Mucosa of descending colon (tissue), 3 donors: ENCODE data around the gene LEF1. TPM values are rescaled to one million over a fixed set of nuclear protein-coding genes. Genes with fewer than 3 reads are reported as not detected.
A peak's percentile ranks its signal among the peaks of the same experiment; 100 is the strongest.

Source experiments
- ATAC-seq: fragments of 200-7000 bp; cut with Tn5 transposase; one replicate; pipeline ENCODE4 v1.9.1; 2020; ENCODE audit warnings: mild to moderate bottlenecking, moderate library complexity
- DNase-seq, 3 donors: peaks; one replicate each; pipeline ENCODE4 v3.0.0-alpha.2; 2020
- H3K36me3 ChIP-seq: fragments of 200-600 bp; one replicate; pipeline ENCODE4 v1.8.0; 2021; ENCODE audit warnings: low read depth, mild to moderate bottlenecking
- H3K4me1 ChIP-seq: fragments of 200-600 bp; one replicate; pipeline ENCODE4 v1.8.0; 2021; ENCODE audit warnings: low read depth, mild to moderate bottlenecking
- H3K4me3 ChIP-seq: fragments of 200-600 bp; one replicate; pipeline ENCODE4 v1.8.0; 2021; ENCODE audit warnings: mild to moderate bottlenecking
- H3K9me3 ChIP-seq: fragments of 200-600 bp; one replicate; pipeline ENCODE4 v1.8.0; 2021; ENCODE audit warnings: mild to moderate bottlenecking
- intact Hi-C, 2 donors: fragments of 100-400 bp; cut with DNase I in 1 of 2; cut with micrococcal nuclease in 1 of 2; formaldehyde crosslinking; loops; one replicate each; pipeline versions ENCODE4 v1.11.0 to v1.11.1; 2022; cut with DNase I, micrococcal nuclease
- total RNA-seq, 3 donors: library from RNA; stranded (reverse); fragmentation: NEBNext Ultra II Directional in 2 of 3; extraction: Animal tissue kit (Norgen Biotek cat#: 25700) in 2 of 3; gene quantifications; one replicate each; pipeline versions ENCODE4 v1.2.1 to v1.2.4, GENCODE V29; 2021 to 2023
- TF ChIP-seq, protein P1 (sequence below): fragments of 200-600 bp; IDR thresholded peaks from one replicate; pipeline ENCODE4 v1.8.0; 2022; ENCODE audit warnings: antibody characterized with exemption, mild to moderate bottlenecking
- donor health status: DM: no; HTN: no; CAD: no; lungs with moderate emphysema.
- donor health status: DM: no; HTN: no; CAD: no.
- donor health status: DM: no; HTN: yes; CAD: no.

Gene LEF1
- total RNA-seq, 3 donors from 2014 or later = 2.2 to 3.9 (median 2.5) TPM

GRCh38 chr4:108114503-108114902, 54.2 kb downstream of the LEF1 start:
- Histone ChIP-seq H3K36me3 (no peaks in the 10 kb centered on the region), H3K9me3 (no peaks in the 10 kb centered on the region), H3K4me3 (no peak overlapping the region), H3K4me1 (peaks cover 3% of the 10 kb centered on the region)
- no peak for ATAC-seq
- TF ChIP-seq, protein P1, sequence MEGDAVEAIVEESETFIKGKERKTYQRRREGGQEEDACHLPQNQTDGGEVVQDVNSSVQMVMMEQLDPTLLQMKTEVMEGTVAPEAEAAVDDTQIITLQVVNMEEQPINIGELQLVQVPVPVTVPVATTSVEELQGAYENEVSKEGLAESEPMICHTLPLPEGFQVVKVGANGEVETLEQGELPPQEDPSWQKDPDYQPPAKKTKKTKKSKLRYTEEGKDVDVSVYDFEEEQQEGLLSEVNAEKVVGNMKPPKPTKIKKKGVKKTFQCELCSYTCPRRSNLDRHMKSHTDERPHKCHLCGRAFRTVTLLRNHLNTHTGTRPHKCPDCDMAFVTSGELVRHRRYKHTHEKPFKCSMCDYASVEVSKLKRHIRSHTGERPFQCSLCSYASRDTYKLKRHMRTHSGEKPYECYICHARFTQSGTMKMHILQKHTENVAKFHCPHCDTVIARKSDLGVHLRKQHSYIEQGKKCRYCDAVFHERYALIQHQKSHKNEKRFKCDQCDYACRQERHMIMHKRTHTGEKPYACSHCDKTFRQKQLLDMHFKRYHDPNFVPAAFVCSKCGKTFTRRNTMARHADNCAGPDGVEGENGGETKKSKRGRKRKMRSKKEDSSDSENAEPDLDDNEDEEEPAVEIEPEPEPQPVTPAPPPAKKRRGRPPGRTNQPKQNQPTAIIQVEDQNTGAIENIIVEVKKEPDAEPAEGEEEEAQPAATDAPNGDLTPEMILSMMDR = no peak
- intact Hi-C loops = no loop called here
- DNase-seq = no peak

DNA sequence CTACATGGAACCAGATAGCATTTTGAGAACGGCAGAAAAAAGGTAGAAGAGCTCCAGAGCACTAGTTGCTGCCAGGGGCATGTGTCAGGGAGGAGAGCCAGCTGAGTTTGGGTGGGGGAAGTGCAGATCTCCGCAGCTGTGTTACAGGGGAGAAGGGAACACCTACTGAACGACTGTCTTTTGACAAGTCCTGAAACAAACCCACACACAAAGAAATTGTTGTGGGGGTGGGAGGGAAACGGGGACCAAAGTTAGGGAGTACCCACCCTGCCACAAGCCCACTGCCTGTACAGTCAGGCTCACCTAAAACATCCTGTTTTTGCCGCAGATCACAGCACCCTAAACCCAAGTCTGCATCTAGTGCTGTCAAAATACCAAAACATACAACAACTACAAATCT, 55.5 kb downstream of the LEF1 start:
- DNase-seq (no peak), ATAC-seq (peak; percentile 58)
- H3K36me3 ChIP-seq = no peaks in the 10 kb centered on the region
- peaks cover 2% of the 10 kb centered on the region for H3K4me1 ChIP-seq
- no peaks in the 10 kb centered on the region for H3K9me3 ChIP-seq
- intact Hi-C loops = no loop called here
- H3K4me3 ChIP-seq = no peak overlapping the region
- TF ChIP-seq, protein P1 = no peak

DNA sequence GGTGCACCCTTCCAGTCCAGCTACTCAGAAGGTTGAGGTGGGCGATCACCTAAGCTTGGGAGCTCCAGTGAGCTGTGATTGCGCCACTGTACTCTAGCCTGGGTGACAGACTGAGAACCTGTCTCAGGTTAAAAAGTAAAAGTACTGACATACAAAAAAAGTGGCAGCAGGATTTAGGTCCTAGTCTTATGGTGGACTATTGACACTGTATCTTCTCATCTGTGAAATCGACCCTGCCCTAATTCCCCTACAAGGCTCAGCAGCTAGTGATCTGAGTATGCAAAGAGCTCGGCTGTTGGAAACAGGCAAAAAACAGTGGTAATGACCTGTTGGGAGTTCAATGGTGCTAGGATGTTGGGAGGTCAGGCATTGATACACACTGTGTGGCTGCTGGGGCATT, 57.0 kb downstream of the LEF1 start:
- ATAC-seq (no peak), DNase-seq (no peak)
- Histone ChIP-seq H3K4me3 (no peak overlapping the region), H3K9me3 (no peaks in the 10 kb centered on the region), H3K4me1 (no peaks in the 10 kb centered on the region), H3K36me3 (no peaks in the 10 kb centered on the region)
- intact Hi-C loops = no loop called here
- TF ChIP-seq, protein P1 = no peak

DNA sequence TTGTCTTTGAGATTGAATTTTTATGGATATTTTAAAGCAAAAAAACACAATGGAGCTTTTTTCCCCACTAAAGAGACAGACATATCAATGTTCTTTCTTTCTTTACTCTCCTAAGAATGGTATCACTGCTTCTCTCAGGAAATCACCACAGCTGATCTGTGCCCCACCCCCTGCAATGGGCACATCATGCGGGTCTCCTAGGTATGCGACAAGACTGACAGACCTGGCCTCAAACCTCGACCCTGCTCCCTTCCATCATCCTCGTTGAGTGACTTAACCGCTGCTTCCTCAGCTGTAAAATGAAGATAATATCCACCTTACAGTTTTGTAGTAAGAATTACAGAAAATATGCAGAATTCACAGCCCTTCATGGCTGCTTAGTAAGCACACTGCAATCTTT, 58.3 kb downstream of the LEF1 start:
- Histone ChIP-seq H3K4me1 (no peaks in the 10 kb centered on the region), H3K36me3 (no peaks in the 10 kb centered on the region), H3K9me3 (no peaks in the 10 kb centered on the region), H3K4me3 (no peak overlapping the region)
- intact Hi-C loops = no loop called here
- ATAC-seq (no peak), DNase-seq (no peak)
- TF ChIP-seq, protein P1 = no peak

DNA sequence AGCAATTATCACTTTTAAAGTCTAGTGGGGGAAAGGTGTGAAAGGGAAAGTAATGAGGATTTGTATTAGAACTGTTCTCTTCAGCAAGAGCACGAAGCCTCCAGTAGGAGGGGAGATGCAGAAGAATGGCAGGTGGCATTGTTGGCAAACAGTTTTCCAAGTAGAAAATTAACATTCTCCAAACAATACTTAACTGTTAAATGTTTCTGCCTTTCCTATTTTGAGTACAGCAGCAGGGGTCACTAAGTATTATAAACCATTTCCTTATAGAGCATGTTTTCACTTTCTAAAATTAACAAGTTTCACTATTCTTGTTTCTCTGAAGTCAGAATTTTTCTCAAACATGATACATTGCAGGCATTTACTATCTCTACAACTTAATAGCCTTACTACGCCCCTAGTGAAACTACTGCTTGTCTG, 58.7 kb downstream of the LEF1 start:
- intact Hi-C loops = no loop called here
- no peak for ATAC-seq
- Histone ChIP-seq H3K4me3 (no peak overlapping the region), H3K9me3 (no peaks in the 10 kb centered on the region), H3K4me1 (no peaks in the 10 kb centered on the region), H3K36me3 (no peaks in the 10 kb centered on the region)
- DNase-seq = no peak
- TF ChIP-seq, protein P1 = no peak

- no peak overlapping the region for H3K4me3 ChIP-seq
- no peak for ATAC-seq
- H3K4me1 ChIP-seq = no peaks in the 10 kb centered on the region
- intact Hi-C loops = no loop called here
- TF ChIP-seq, protein P1 = no peak
- no peak for DNase-seq
- H3K9me3 ChIP-seq = no peaks in the 10 kb centered on the region
- H3K36me3 ChIP-seq = no peaks in the 10 kb centered on the region
Observed at GRCh38 chr4:108109111-108109510, 59.6 kb downstream of the LEF1 start.
